GM19043 (cell line): ENCODE results near the gene PRPSAP2.
"Not testable (repeated sequence)": the region's sequence is repeated elsewhere in the genome, so short reads cannot be mapped to it uniquely, and the experiment has no call there.

Experiments used
- ATAC-seq: cut with Tn5 transposase; IDR thresholded peaks from one replicate; pipeline ENCODE4 v1.9.1; 2021; ENCODE audit warnings: low read depth; ENCODE audit not compliant: unreplicated experiment

Gene PRPSAP2

DNA sequence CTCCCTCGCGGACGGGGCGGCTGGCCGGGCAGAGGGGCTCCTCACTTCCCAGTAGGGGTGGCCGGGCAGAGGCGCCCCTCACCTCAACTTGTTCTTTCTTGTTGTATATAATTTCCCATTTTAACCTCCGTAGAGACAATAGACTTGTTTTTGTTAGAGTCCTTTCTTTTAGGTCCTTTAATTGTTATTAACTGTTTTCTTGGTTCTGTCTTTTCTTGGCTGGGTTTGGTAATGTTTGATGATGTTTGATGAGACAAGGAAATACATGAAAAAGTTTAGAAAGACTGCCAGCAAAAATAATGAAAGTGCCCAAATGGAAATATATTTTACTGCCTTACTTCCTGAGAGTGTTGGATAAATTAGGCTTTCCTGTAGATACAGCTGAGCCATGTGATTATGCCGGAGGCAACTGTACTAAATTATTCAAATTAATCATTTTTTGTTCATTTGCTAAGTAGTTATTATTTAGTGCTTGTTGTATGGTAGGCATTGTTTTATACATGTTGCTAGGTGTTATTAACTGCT lies 30.9 kb downstream of the PRPSAP2 start:
- ATAC-seq, result no peak

DNA sequence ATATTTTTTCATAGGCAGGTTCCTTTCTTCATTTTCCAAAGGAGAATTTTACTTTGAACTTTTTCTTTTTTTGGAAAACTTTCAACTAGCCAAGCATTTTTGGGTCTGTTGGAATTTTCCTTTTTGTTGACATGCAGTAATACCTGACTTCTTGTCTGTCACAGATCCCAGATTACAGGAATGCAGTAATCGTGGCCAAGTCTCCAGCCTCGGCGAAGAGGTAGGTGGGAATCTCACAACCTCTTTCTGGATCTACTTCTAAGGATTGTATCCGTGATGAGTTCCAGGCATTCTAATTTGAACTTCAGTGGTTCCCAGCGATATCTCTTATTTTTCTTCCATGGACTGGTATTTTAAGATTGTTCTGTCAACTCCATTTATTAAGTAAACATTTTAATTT lies 31.7 kb downstream of the PRPSAP2 start:
- no peak for ATAC-seq

DNA sequence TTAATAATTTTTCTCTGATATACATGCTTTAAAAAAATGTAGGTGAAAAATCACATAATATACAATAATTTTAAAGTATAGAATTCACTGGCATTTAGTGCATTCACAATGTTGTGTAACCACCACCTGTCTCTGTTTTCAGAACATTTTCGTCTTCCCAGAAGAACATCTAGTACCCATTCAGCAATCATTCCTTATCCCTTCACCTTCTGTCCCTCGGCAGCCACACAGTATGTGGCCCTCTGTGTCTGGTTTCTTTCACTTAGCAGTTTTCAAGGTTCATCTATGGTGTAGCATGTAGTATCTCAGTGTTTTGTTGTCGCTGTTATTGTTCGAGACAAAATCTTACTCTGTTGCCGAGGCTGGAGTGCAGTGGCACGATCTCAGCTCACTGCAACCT lies 33.6 kb downstream of the PRPSAP2 start:
- no peak for ATAC-seq

DNA sequence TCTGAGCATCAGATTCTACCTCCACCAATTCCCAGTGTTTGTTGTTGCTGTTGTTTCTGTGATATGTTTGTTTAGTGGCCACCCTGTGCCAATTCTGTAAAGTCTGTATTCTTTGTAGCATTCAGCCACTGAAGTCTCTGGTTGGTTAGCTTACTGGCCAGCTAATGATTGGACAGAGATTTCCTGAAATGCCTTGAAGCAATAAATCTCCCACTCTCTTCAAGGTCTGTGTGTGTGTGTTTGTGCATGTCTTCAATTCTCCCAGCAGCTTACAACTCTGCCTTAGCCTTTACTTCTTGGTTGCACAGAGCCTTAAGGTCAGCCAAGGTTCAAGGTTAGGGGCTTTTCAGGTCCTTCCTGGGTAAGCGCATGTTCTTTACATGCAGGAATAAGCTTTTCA lies 38.2 kb downstream of the PRPSAP2 start:
- no peak for ATAC-seq

DNA sequence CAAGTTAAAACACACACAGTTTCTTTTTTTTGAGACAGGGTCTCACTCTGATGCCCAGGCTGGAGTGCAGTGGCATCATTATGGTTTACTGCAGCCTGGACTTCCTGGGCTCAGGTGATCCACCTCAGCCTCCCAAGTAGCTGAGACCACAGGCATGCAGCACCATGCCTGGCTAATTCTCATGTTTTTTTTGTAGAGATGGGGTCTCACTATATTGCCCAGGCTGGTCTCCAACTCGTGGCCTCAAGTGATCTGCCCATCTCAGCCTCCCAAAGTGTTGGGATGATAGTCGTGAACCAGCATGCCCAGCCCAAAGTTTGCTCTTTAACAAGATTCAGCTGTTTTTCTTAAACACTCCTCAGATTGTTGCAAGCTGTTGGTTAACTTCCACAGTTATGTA lies 39.0 kb downstream of the PRPSAP2 start:
- no peak for ATAC-seq

DNA sequence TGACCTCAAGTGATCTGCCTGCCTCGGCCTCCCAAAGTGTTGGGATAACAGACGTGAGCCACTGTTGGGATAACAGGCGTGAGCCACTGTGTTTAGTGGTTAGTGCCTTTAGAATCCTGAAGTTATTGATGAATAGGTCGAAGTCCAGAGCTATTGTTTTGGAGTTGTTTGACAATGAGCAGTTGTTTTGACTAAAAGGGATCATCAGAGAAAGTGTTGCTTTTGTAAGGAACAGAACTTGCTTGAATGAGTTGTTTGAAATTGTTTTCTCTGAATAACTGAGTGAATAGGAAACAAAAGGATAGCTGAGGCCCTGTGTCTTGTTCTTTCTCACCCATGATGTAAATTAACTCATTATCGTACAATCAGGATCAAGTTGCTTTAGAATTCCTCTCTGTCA lies 46.6 kb downstream of the PRPSAP2 start:
- ATAC-seq, result no peak

DNA sequence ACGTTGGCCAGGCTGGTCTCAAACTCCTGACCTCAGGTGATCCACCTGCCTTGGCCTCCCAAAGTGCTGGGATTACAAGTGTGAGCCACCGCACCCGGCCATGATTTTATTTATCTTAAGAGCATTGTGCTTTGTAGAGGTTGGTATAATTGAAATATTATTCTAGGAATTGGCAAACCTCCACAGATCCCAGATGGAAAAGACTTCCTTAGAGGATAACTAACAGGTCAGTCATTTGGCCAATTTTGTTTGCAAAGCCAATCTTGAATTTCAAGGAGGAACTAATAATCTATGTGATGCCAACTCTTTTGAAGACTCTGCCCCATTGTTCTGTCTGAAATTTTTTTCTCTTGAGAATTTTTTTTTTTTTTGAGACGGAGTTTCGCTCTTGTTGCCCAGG lies 47.3 kb downstream of the PRPSAP2 start:
- no peak for ATAC-seq

DNA sequence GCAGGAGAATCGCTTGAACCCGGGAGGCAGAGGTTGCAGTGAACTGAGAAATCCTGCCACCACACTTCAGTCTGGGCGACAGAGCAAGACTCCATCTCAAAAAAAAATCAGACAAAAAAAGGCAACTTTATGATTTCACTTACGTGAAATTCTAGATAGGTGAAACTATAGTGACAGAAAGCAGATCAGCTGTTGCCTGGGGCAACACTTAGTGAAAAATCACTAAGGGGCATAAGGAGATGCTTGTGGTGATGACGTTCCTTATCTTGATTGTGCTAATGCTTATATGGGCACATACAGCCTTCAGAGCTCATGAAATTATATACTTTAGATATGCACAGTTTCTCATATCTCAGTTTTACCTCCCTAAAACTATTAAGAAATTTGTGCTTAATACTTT lies 52.4 kb downstream of the PRPSAP2 start:
- no peak for ATAC-seq

DNA sequence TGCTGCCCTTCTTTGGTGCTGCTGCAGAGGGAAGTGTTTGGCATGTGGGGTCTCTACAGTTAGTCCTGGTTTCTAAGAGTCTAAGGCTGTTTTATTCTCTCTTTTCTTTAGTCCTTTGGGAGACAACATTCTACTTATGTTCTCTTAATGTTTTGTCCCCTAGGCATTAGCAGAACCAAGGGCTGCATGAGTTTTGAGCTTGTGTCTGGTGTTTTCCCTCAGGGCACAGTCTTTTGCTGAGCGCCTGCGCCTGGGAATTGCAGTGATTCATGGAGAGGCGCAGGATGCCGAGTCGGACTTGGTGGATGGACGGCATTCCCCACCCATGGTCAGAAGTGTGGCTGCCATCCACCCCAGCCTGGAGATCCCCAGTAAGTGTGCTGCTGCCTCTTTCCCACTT lies 53.0 kb downstream of the PRPSAP2 start:
- no peak for ATAC-seq

DNA sequence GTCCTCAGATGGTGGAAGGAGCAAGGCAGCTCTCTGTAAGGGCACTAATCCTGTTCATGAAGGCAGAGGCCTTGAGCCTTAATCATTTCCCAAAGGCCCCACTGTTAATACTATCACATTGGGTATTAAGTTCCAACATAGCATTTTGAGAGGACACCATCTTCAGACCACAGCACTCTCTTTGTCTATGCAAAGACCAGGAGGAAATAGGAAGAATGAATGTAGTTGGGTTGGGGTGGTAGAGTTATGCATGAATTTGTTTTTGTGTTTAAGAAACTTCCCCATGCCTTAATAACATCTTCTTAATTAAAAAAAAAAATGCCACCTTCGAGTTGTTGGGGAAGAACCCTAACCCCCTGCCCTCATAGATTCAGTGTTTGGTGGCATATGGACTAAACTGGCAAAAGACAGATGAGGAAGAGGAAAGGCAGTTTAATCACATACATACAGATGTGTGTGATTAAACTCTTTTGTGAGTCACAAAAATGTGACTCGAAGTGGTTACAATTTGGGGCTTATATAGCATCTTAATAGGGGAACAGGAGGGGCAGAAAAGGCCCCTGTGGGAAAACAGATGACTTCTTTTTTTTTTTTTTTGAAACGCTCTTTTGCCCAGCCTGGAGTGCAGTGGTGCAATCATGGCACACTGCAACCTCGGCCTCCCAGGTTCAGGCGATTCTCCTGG lies 59.0 kb downstream of the PRPSAP2 start:
- no peak for ATAC-seq

DNA sequence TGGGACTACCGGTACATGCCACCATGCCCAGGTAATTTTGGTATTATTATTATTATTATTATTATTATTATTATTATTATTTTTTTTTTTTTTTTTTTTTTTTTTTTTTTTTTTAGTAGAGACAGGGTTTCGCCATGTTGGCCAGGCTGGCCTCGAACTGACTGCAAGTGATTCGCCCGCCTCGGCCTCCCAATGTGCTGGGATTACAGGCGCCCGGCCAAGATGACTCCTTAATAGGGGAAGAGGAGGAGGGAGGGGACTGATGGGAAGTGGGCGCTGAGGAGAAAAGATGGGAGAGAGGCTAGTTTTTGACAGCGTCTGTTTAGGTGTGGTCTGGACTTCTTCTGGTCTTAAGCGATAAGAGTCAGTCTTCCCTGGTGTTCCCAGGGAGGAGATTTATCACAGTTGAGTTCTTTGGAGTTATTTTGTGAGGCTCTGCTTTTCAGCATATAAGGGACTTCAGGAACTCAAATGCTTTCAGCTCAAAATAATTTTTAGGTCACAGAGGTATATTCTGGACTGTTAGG lies 59.6 kb downstream of the PRPSAP2 start:
- ATAC-seq, result no peak

DNA sequence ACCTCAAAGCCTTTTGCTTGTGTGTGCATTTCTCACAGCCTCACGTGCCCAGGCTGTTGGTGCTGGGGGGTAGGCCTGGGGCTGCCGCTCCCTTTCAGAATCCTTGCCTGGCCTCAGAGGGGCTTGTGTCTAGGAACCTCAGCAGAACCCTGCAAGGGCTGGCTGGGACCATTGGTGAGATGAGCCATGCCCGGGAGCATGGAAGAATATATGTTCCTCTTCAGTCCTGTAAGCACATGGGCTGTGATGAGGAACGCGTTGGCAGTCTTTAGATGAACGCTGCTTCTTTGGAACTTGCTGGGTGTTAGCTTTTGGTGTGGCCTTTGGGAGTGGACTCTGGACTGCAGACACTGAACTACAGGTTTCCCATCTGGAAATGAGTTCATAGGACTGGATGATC lies 62.0 kb downstream of the PRPSAP2 start:
- no peak for ATAC-seq

DNA sequence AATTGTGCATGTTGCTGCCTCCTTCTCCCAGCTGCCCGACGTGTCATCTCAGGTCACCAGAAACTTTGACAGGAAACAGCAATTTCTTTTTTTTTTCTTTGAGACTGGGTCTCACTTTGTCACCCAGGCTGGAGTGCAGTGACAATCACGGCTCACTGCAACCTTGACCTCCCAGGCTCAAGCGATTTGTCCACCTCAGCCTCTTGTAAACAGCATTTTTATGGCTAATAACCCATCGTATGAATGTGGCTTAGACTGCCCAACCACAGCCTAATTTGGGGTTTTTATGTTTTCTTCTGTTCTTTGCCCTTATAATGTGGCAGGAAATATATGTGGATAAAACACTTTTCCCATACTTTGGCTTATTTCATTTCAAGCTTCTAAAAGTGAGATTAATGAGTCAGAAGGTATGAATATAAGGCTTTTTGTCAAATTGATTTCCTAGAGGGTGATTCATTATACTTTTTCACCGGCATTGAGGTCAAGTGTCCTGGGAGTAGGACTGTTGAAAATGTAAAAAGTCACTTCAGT lies 63.0 kb downstream of the PRPSAP2 start:
- no peak for ATAC-seq

DNA sequence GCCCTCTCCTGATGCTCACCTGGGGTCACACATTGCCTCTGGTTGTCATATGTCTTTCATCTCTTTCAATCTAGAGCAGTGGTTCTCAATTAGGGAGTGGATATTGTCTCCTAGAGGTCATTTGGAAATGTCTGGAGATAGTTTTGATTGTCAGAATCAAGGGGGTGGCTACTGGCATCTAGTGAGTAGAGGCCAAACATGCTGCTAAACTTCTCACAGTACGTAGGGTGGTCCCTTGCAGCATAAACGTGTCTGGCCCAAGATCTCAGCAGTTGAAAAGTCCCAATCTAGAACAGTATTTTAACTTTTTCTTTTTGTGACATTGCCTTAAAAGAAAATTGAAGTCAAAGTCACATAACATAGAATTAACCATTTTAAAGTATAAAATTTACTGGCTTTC lies 63.6 kb downstream of the PRPSAP2 start:
- ATAC-seq, result no peak

DNA sequence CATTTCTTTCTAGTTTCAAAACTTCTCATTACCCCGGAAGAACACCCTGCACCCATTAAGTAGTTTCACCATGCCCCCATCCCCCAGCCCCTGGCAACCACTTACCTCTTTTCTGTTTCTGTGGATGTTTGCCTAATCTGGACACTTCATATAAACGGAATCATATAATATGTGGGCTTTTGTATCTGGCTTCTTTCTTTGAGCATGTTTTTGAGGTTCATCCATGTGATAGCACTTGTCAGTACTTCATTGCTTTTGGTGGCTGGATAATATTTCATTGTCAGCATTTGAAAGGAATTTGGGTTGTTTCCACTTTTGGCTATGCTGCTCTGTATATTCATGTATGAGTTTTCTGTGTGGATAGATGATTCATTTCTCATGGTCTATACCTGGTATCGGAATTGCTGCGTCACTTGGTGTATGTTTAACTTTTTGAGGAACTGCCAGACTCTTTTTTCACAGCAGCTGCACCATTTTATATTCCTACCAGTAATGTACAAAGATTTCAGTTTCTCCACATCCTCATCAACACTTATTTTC lies 64.1 kb downstream of the PRPSAP2 start:
- peak; percentile 64 for ATAC-seq

DNA sequence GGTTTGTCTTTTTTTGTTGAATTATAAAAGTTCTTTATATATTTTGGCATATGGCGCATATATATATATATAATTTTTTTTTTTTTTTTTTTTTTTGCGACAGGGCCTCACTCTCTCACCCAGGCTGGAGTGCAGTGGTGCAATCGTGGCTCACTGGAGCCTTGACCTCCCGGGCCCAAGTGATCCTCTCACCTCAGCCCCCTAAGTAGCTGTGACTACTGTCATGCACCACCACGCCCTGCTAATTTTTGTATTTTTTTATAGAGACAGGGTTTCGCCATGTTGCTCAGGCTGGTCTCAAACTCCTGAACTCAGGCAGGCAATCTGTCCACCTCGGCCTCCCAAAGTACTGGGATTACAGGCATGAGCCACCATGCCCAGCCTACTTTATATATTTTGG lies 64.7 kb downstream of the PRPSAP2 start:
- ATAC-seq, result not testable (repeated sequence)

DNA sequence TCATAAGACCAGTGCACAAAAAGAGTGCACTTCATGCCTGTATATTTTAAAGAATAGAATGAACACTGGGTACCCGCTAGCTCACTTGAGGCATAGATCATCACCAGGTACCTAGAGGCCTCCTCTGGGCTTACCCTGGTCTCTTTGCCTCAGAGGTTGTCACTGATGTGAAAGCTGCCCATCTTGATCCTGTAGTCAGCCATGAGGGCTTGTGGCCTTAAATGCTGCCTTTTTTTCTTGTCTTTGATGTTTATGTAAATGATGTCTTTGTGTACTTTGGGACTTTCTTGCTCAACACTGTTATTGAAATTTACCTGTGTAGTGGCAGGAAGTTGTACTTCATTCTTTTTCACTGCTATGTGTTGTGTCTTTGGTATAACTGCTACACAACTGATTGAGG lies 67.3 kb downstream of the PRPSAP2 start:
- no peak for ATAC-seq

DNA sequence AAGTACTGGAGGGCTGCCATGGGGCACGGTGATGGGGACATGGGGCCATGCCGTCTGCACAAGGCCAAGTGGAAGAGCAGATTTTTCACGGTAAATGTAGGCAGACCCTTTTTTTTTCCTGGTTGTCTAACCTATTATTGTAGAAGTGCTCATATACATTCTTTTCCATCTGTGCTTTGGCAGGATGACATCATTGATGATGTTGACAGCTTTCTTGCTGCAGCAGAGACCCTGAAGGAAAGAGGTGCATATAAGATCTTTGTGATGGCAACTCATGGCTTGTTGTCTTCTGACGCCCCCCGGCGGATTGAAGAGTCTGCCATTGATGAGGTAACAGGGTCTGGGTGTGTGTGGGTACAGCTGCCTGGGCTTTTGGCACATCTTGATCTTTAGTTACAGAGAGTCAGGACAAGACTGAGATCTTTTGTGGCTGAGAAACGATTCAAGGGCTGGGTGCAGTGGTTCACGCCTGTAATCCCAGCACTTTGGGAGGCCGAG lies 70.7 kb downstream of the PRPSAP2 start:
- ATAC-seq, result no peak

DNA sequence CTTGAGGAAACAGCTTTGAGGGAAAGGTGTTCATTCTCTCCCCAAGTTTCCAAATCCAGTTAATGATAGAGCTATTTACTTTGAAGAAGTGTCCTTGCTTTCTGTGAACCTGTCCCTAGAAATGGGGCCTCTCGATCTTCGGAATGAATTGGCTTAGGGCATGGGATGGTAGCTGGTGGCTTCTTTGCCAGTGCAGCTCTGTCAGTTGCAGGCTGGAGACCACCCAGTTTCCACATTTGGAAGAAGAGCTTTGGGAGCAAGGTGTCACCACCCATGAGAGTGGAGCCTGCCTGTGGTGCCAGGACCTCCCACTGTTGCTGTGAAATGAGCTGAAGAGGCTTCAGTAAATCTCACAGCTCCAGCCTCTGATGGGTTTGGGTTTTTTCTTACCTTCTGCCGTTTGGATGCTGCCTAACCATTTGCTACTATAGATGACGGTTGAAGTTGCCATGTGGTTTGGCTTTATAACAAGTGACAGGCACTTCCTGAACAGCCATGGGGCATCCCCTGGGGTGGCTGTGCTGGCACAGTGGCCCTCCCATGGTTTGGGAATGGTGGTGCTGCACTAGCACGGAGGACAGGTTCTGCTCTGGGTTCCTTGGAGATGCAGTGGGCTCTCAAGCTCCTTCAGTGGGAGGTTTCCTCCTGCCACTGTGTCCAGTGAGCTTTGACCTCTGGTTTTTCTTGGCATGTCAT lies 74.6 kb downstream of the PRPSAP2 start:
- ATAC-seq, result no peak

DNA sequence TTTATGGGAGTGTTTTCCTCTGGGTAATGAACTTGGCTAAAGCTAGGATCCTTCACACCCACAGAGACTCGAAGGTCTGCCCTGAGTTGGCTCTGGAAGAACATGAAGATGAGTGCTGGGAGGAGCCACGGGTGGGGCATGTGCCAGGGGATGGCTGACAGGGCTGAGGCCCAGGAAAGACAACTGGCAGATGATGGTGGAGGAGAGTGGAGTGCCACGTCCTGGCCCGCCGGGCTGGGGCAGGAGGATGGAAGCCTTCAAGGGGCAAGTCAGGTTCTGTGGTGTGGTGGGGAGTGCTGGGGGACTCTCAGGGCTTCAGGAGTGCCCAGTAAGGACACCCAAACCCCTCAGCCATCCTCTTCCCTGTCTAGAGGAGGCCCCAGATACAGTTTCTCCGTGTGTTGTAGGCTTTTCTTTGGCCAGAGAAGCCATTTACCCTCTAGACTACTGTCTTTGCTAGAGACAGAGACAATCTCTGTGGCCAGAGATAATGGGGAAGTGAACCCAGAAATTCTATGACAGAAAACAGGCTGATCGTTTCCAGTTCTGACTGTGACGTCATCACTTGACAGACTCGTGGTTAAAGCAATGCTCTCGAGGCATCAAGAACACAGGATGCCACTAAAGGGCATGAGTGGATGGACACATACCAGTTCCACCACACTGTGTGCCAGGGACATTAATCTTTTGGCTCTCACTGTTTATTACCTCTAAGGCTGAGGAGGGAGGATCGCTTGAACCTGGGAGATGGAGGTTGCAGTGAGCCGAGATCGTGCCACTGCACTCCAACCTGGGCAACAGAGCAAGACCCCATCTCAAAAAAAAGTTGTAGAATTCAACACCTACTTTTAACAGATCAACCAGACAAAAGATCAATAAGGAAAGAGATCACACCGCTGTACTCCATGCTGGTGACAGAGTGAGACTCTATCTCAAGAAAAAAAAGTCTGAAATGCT lies 75.4 kb downstream of the PRPSAP2 start:
- ATAC-seq, result no peak
